CD4-positive, alpha-beta T cell treated with Interleukin-21 for 1 hour (primary cell): ENCODE measurements around the gene RHEB.
A peak's percentile ranks its signal among the peaks of the same experiment; 100 is the strongest.
"Not testable (repeated sequence)": the region's sequence is repeated elsewhere in the genome, so short reads cannot be mapped to it uniquely, and the experiment has no call there.

Source experiments
- DNase-seq: peaks from one replicate; pipeline ENCODE4 v3.0.0-alpha.2; 2020

Gene RHEB

DNA sequence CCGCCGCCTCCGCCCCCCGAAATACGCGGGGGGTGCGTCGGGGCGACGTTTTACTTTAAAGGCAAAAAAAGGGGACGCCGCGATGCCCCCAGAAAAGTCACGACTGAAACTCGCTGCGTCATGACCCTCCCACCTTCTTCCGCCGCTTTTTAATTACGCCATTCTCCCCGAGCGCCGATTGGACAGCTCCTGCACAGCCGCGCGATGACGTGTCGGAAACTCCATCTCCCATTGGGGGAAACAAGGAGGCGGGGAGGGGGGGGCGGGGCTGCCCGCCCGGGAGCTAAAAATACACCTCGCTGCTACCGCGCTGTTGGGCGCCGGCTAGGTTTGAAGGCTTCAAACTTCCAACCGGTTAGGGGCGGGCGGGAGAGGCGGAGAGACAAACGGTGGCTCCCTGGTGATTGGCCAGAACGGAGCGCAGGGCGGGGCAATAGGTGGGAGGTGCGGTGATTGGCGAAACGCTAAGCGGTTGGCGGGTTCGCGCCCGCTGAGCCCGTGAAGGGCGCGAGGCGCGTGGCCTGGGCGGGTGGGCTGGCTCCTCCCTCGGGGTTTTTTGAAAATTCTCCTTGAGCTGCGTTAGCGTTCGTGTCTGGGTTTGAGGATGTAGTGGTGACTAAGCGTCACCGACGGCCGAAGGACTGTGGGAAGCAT lies at the start of gene RHEB:
Gene RHEB, minus strand, starts transcription at position 131 of the 654 bp plus-strand sequence. CDS start 384 bp downstream, outside the sequence.
- peak; percentile 99 for DNase-seq

- no peak for DNase-seq
Measured at GRCh38 chr7:151566897-151567320, 47.2 kb upstream of the RHEB start.

GRCh38 chr7:151565541-151565940 lies 45.8 kb upstream of the RHEB start:
- DNase-seq: no peak

DNA sequence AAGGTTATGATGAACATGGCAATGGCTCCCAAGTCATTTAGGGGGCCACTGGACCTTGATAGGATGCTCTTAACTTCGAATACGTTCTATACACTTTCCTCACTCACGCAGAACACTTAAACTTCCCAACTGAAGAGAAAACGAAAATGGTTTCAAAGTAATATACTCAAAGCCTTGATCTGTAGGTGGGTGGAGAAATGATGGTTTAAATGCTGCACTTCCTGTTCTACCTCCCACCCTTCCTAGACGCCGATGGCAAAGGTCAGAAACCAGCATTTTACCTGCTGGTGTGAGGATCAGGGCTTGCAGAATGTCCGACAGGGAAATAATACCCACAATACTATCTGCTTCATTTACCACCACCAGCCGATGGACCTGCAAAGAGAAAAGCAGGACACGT lies 40.5 kb upstream of the RHEB start:
- no peak for DNase-seq

DNA sequence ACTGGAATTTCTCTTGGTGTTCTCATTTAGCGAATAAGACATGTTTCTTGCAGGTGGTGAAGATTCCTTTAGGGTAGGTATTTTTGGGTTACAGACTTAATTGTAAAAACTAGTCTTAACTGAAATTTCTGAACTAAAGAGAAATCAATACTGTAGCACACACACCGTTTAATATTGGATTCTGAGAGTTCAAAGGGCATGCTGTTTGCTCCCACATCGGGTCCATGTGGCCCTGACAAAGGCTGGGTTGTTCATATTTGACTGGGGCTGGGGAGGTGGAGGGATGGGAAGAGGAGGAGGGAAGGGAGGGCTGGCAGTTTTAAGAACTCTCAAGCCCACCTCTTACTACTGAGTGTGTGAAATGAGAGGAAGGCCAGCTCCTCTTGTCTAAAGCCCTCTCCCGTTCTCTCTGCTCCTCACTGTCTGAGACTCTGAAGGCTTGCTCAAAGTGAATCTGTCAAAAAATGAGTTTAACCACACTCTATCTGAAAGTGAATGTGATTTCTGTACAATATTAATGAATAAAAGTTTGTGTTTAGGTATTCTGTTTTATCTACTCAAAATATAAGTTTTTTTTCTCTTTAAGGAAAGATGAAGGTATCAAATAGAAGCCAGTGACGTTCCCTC lies 40.0 kb upstream of the RHEB start:
- no peak for DNase-seq

DNA sequence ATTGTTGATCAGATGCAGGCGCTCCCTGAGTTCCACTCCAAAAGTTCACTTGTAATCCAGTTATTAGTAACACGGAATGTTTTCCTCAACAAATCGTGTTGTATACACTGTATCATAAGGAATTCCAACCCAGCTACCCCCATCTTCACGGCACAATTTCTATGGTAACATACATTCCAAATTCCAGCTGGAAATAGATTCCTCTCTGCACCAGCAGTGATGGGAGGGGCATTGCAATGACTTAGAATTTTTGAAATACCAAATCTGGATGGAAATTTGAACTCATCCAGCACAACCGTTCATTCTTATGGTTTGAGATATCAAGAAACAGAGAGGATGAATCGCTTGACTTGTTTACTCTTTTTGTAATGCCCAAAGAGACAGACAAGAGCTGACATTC lies 38.9 kb upstream of the RHEB start:
- no peak for DNase-seq

GRCh38 chr7:151556592-151556991 lies 36.9 kb upstream of the RHEB start:
- no peak for DNase-seq

DNA sequence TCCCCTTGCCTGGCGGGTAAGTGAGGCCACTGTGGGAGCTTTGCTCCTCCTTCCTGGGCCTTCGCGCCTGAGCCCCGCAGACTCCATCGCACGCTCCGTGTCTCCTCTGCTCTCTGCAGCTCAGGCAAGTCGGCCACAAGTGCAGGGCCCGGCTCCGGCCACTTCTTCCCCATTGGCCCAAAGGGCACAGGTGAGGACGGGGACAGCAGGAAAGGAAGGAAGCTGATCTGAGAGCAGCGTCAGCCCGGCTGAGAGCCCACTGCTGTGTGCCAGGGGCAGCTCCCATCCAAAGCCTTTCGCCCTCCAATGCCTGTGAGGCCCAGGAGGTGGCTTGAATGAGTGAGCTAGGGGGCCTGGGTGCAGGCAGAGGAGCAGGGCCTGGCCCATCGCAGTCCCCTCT lies 33.7 kb upstream of the RHEB start:
- DNase-seq: no peak

- DNase-seq: no peak
Measured at GRCh38 chr7:151552352-151553028, 32.8 kb upstream of the RHEB start.

GRCh38 chr7:151551820-151552219 lies 32.1 kb upstream of the RHEB start:
- DNase-seq: no peak

- no peak for DNase-seq
Measured at GRCh38 chr7:151550656-151551286, 31.1 kb upstream of the RHEB start.

- no peak for DNase-seq
Measured at GRCh38 chr7:151549644-151550043, 29.9 kb upstream of the RHEB start.

DNA sequence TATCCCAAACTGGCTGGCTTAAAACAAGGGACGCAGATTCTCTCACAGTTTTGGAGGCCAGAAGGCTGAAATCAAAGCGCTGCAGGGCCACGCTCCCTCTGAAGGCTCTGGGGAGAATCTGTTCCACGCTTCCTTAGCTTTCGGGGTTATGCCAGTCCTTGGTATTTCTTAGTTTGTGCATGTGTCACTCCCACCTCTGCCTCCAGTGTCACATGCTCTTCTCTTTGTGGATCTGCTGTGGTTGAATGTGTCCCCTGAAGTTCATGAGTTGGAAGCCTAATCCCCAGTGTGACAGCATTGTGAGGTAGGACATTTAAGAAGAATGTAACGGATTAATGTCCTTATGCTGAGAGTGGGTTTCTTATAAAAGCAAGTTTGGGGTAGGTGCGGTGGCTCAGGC lies 29.4 kb upstream of the RHEB start:
- no peak for DNase-seq

DNA sequence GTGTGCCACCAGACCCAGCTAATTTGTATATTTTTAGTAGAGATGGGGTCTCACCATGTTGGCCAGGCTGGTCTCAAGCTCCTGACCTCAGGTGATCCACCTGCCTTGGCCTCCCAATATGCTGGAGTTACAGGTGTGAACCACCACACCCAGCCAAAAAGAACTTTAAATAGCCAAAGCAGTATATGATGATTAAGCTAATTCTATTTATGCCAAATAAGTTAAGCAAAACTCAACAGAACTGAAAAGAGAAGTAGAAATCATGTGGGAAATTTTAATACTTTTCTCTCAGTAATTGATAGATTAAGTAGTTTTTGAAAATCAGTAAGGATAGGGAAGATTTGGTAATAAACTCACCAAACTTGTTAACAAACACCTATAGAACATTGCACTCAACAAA lies 24.5 kb upstream of the RHEB start:
- no peak for DNase-seq

DNA sequence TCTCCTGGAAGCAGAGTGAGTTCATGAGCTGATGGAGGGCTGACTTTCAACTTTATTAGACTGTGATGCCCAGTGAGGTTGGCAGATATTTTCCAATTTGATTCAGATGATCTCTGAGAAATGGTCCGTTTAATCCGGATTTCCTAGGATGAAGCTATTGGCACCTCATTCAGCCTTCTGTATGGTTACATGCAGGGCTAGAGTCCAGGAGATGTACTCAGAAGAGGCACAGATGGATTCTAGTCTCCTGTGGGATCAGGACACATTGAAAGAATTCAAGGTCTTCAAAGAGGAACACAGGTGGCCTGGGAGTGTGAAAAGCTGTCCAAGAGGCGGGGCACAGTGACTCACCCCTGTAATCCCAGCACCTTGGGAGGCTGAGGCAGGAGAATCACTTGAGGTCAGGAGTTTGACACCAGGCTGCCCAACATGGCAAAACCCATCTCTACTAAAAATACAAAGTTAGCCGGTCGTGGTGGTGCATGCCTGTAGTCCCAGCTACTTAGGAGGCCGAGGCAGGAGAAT lies 23.0 kb upstream of the RHEB start:
- DNase-seq: no peak

- DNase-seq: no peak
Measured at GRCh38 chr7:151541709-151542499, 22.2 kb upstream of the RHEB start.

- DNase-seq: no peak
Measured at GRCh38 chr7:151540146-151540545, 20.5 kb upstream of the RHEB start.

- DNase-seq: no peak
Measured at GRCh38 chr7:151539088-151539671, 19.5 kb upstream of the RHEB start.

DNA sequence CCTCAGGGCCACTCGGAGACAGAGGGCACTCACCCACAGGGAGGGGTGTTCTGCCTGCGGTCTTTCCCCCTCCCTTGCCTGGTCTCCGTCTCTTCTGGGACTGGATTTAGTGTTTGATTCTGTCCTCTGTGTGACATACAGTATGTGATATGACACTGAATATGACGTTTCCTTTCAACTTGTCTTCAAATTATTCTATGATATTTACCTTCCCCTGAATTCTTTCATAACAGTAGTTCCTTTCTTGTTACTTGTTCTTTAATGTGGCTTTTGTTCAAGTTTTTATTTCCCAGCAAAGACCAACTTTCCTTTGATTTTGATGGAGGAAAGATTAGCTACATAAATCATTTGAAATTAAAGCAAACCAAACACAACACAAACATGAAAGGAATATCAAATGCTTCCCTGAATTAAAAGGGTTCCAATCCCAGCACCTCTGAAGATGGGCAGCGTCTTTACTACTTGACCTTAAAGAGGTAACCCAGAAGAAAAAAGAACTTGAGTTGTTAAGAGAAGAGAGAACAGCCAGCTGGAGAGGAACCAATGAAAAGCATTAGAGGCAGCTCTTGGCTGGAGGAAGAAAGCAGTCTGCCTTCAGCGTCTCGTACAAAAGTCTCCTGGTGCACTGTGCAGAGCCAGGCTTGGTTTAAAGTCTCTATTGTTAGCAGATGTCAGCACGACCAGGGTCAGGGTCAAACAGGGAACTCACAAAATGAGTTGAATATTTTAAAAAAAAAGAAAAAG lies 18.3 kb upstream of the RHEB start:
- DNase-seq: no peak

DNA sequence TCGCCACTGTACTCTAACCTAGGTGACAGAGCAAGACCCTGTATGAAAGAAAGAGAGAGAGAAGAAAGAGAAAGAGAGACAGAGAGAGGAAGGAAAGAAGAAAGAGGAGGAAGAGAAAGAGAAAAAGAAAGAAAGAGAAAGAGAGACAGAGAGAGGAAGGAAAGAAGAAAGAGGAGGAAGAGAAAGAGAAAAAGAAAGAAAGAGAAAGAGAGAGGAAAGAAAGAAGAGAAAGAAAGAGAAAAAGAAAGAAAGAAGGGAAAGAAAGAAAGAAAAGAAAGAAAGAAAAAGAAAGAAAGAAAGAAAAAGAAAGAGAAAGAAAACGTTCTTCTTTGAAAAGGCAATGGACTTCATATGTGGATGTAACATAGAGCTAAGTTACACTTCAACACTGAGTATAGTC lies 16.5 kb upstream of the RHEB start:
- DNase-seq: not testable (repeated sequence)

DNA sequence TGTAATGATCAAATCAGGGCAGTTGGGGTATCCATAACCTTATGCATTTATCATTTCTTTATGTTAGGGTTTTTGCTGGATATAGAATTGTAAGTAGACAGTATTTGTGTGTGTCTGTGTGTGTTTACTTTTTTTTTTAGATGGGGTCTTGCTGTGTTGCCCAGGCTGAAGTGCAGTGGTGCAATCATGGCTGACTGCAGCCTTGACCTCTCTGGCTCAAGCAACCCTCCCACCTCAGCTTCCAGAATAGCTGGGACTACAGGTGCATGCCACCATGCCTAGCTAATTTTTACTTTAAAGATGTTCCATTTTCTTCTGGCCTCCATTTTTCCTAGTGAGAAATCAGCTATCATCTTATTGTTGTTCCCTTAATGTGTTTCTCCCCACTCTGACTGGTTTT lies 10.1 kb upstream of the RHEB start:
- no peak for DNase-seq

GRCh38 chr7:151524845-151525244 lies 5.2 kb upstream of the RHEB start:
- no peak for DNase-seq
